Fibroblast of villous mesenchyme (primary cell): ENCODE data around the gene ATAD2B. TPM values are rescaled to one million over a fixed set of nuclear protein-coding genes. Genes with fewer than 3 reads are reported as not detected.

ENCODE experiments used
- DNase-seq: peaks from one replicate; pipeline ENCODE4 v3.0.0-alpha.2; 2010; ENCODE audit warnings: low read depth
- H3K4me3 ChIP-seq: 2 replicates; pipeline ENCODE4 v1.5.1; 2011; ENCODE audit warnings: low read depth, mild to moderate bottlenecking, low read length
- total RNA-seq: library from RNA; depleted of rRNA; stranded (reverse); fragments of >200 nt; gene quantifications from 2 replicates; pipeline ENCODE4 v1.2.3, GENCODE V29; 2012
- TF ChIP-seq, protein P1 (sequence below): IDR thresholded peaks from 2 replicates; pipeline ENCODE4 v1.5.1; 2012; ENCODE audit warnings: low read depth, mild to moderate bottlenecking, low read length; ENCODE audit not compliant: insufficient read depth

ATAD2B gene
- total RNA-seq, 1 donor = 16.0 TPM

DNA sequence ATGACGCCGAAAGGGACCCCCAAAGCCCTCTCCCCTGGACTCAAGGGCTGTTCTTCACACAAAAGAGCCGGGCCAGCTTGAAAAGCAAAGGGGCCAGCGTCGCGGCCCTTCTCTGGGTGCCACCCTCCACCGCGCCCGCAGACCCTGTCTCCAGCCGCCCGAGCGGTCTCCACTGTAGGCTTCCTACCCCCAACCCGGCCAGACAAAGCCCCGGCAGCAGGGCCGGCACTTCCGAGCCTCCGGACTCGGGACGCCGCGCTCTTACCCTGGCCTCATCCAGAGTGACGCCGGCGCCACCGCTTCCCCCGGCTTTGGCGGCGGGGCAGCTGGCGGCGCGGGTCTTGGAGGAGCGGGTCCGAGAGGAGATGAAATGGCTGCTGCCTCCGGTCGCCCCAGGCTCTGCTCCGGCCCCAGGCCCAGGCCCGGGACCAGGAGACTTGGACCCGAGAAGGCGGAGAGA lies 603 bp downstream of the ATAD2B start:
- TF ChIP-seq, protein P1, sequence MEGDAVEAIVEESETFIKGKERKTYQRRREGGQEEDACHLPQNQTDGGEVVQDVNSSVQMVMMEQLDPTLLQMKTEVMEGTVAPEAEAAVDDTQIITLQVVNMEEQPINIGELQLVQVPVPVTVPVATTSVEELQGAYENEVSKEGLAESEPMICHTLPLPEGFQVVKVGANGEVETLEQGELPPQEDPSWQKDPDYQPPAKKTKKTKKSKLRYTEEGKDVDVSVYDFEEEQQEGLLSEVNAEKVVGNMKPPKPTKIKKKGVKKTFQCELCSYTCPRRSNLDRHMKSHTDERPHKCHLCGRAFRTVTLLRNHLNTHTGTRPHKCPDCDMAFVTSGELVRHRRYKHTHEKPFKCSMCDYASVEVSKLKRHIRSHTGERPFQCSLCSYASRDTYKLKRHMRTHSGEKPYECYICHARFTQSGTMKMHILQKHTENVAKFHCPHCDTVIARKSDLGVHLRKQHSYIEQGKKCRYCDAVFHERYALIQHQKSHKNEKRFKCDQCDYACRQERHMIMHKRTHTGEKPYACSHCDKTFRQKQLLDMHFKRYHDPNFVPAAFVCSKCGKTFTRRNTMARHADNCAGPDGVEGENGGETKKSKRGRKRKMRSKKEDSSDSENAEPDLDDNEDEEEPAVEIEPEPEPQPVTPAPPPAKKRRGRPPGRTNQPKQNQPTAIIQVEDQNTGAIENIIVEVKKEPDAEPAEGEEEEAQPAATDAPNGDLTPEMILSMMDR = no peak
- peak; percentile 40 for DNase-seq

DNA sequence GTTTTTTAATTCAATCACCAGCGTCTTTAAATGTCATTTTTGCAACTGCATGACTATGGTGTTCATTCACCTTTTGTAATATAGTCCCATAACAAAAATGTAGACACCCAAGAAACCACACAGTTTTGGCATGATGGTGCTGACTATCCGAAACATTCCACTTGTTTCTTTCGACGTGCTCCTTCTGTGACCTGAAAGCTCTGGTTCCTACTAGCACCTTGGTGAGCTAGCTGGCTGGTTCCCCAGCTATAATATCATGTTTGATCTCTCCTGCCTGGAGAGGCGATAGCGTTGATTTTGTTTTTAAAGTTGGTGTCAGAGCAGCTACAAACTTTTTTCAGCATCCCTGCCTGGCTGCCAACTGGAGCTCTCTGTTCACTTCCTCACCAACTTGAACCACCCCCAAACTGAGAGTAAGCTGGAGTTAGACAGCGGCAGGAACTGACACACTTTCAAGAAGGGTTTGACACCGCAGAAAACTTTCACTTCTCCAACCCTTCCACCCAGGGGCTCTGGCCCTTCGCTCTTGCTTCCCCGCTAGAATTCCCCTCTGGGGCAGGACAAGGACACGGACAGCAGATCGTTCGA lies 1.1 kb downstream of the ATAD2B start:
- peak overlapping the region; percentile 92 for H3K4me3 ChIP-seq
- TF ChIP-seq, protein P1 = no peak
- DNase-seq = peak; percentile 71

More for the DNA sequence above, 603 bp downstream of the ATAD2B start:
- peak overlapping the region; percentile 92 for H3K4me3 ChIP-seq

DNA sequence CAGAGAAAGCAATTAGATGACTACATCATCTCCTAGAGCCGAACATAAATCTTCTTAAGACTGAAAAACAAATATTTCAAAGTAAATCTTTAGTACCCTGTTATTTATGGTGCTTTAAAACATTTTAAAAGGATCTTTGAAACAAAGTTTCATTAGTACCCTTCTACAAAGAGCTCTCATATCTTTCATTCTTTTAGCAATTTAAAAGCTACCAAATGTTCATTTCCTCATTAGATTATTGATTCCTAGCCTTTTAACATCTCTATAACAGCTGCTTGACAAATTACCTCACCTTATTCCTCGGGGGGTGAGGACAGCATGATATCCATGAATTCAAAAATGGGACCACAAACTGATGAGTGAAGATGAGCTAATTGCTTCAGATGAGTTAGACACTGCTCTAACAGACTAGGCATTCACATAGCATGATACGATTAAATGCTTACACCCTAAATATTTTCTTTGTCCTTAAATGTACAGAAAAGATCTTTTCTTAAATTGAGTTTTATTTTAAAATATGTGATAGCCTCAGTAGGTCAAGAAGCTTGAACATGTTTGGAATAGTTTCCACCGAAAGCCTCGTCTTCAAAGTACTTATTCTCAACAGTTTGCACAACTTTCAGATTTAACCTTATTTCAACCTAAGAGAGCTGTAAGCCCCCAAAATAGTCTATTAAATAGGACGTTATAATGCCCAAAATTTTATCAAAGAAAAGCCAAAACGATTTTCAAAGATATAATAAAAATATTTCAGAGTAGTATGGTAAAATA lies 2.1 kb downstream of the ATAD2B start:
- DNase-seq = no peak
- H3K4me3 ChIP-seq = peak overlapping the region; percentile 92
- TF ChIP-seq, protein P1 = no peak

DNA sequence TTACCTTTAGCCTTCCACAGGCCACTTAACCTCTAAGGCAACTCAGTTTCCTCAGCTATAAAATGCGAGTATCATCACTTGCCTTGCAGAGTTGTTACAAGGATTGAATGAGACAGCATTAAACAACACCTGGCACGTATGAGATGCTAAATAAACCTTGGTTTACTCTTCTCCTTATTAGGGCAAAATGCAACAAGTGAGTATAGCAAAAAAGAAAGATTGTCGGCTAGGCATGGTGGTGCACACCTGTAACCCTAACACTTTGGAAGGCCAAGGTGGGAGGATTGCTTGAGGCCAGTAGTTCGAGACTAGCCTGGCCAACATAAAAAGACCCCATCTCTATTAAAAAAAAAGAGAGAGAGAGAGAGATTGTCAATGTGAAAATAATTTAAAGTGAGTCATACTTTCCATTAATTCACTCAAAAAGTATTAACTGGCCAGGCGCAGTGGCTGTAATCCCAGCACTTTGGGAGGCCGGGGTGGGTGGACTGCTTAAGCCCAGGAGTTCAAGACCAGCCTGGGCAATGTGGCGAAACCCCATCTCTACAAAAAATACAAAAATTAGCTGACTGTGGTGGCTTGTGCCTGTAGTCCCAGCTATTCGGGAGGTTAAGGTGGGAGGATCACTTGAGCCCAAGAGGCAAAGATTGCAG lies 8.0 kb downstream of the ATAD2B start:
- no peak for DNase-seq
- TF ChIP-seq, protein P1 = no peak
- no peak overlapping the region for H3K4me3 ChIP-seq

DNA sequence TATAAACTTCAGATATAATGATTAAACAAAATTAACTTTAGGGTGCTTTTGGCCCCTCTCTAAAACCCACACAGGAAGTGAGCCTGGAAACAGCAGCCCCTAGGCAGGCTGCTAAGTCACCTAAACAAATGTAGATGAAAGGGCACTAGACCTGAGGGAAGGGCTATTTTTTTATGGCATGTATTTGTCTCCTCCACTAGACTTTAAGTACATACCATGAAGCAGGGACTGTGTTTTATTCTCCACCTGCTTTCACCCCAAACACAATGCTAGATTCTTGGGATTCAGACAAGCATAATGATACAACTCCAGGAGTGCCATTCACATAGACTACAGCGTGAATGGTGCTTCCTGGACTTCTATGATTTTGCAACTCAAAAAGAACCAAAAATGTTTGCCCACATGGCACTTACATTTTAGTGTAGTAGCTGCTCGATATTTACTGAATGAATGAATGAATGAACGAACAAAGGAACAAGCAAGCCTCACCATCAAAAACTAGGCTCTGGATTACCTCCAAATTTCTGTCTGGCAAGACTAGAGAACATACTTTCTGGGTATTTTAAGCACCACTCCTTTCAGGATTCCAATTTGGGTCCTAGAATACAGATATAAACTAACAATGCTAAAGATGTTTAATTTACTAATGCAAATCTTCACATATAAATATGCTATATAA lies 10.1 kb downstream of the ATAD2B start:
- H3K4me3 ChIP-seq = no peak overlapping the region
- DNase-seq = no peak
- TF ChIP-seq, protein P1 = no peak

DNA sequence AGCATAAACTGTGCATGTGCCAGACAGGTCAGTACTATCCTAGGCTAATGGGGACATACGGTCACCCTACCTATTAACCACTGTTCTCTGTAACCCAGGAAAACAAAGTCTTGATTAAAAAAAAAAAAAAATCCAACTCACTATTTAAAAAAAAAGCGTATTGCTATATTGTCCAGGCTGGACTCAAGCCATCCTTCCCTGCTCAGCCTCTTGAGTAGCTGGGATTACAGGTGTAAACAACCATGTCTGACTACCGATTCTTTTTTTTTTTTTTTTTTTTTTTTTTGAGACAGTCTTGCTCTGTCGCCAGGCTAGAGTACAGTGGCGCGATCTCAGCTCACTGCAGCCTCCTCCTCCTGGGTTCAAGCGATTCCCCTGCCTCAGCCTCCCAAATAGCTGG lies 11.6 kb downstream of the ATAD2B start:
- DNase-seq = no peak
- H3K4me3 ChIP-seq = no peak overlapping the region
- TF ChIP-seq, protein P1 = no peak
